Left ventricle myocardium inferior (tissue), 1 donor: ENCODE data around the gene CENPVL3. TPM values are rescaled to one million over a fixed set of nuclear protein-coding genes. Genes with fewer than 3 reads are reported as not detected.

Experiments used
- DNase-seq: peaks from one replicate; pipeline ENCODE4 v3.0.0-alpha.2; 2020
- H3K27ac ChIP-seq: fragments of 200-600 bp; replicated peaks from 2 replicates; pipeline ENCODE4 v1.8.0; 2021
- H3K27me3 ChIP-seq: fragments of 200-600 bp; 2 replicates; pipeline ENCODE4 v1.8.0; 2021; ENCODE audit warnings: low read depth
- H3K36me3 ChIP-seq: fragments of 200-600 bp; 2 replicates; pipeline ENCODE4 v1.8.0; 2021
- H3K4me1 ChIP-seq: fragments of 200-600 bp; 2 replicates; pipeline ENCODE4 v1.8.0; 2021
- H3K4me3 ChIP-seq: fragments of 200-600 bp; 2 replicates; pipeline ENCODE4 v1.8.0; 2021; ENCODE audit warnings: mild to moderate bottlenecking, moderate library complexity
- H3K9me3 ChIP-seq: fragments of 200-600 bp; replicated peaks from 2 replicates; pipeline ENCODE4 v1.8.0; 2021
- intact Hi-C: fragments of 100-400 bp; cut with micrococcal nuclease; formaldehyde crosslinking; loops from one replicate; pipeline ENCODE4 v1.11.0; 2022
- total RNA-seq: library from RNA; stranded (reverse); fragmentation: NEBNext Ultra II Directional; extraction: Animal tissue kit (Norgen Biotek cat#: 25700); gene quantifications from one replicate; pipeline ENCODE4 v1.2.1, GENCODE V29; 2021
- TF ChIP-seq, protein P1 (sequence below): fragments of 200-600 bp; IDR thresholded peaks from 2 replicates; pipeline ENCODE4 v1.8.0; 2021; ENCODE audit warnings: antibody characterized with exemption, mild to moderate bottlenecking, borderline replicate concordance
- donor health status: DM: no; HTN: yes; CAD: no; lungs with severe emphysema.

CENPVL3 gene
- total RNA-seq, 1 donor from 2014 or later: not detected

DNA sequence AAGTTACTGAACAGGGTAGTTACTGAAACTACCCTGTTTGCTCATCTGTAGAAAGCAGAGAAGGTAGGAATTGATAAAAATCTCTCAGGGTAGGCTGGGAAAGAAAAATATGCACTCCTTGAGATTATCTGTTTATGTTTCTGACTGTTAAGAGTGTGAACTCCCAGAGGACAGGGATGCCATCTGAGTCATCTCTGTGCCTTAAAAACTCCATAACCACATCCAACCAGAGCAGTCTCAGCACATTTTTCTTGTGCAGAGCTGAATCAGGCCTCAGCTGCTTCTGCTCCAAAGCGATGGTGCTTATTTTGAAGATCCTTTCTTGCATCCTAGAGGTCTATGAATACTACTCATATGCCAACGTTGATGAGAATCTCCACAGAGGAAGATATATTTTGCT, 9.9 kb downstream of the CENPVL3 start:
- Histone ChIP-seq H3K27me3 (peaks cover 15% of the 10 kb centered on the region), H3K9me3 (no peaks in the 10 kb centered on the region), H3K27ac (no peak overlapping the region), H3K36me3 (no peaks in the 10 kb centered on the region), H3K4me1 (no peaks in the 10 kb centered on the region), H3K4me3 (no peak overlapping the region)
- DNase-seq: no peak
- intact Hi-C loops: no loop called here
- TF ChIP-seq, protein P1, sequence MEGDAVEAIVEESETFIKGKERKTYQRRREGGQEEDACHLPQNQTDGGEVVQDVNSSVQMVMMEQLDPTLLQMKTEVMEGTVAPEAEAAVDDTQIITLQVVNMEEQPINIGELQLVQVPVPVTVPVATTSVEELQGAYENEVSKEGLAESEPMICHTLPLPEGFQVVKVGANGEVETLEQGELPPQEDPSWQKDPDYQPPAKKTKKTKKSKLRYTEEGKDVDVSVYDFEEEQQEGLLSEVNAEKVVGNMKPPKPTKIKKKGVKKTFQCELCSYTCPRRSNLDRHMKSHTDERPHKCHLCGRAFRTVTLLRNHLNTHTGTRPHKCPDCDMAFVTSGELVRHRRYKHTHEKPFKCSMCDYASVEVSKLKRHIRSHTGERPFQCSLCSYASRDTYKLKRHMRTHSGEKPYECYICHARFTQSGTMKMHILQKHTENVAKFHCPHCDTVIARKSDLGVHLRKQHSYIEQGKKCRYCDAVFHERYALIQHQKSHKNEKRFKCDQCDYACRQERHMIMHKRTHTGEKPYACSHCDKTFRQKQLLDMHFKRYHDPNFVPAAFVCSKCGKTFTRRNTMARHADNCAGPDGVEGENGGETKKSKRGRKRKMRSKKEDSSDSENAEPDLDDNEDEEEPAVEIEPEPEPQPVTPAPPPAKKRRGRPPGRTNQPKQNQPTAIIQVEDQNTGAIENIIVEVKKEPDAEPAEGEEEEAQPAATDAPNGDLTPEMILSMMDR: no peak

DNA sequence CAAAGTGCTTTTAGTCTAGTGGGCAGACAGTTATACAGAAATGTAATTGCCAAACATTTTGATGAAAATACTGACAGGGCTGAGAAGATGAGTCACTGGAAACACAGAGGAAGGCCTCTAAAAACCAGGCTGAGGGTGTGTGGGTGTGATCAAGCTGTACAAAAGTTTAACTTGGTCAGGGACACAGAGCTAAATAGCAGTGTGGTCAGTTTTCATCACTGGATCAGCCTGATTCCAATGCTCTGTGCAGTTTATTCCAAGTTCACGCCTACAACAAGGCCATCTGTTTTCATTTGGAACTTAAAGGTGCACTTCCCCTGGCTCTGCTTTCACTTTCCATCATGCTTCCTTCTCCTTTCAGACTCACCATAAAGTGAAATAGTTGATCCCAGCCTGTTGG, 10.6 kb downstream of the CENPVL3 start:
- H3K4me1 ChIP-seq: no peaks in the 10 kb centered on the region
- H3K27me3 ChIP-seq: peaks cover 11% of the 10 kb centered on the region
- no peak overlapping the region for H3K27ac ChIP-seq
- no peak for DNase-seq
- H3K4me3 ChIP-seq: no peak overlapping the region
- H3K36me3 ChIP-seq: no peaks in the 10 kb centered on the region
- H3K9me3 ChIP-seq: no peaks in the 10 kb centered on the region
- TF ChIP-seq, protein P1: no peak
- intact Hi-C loops: no loop called here

DNA sequence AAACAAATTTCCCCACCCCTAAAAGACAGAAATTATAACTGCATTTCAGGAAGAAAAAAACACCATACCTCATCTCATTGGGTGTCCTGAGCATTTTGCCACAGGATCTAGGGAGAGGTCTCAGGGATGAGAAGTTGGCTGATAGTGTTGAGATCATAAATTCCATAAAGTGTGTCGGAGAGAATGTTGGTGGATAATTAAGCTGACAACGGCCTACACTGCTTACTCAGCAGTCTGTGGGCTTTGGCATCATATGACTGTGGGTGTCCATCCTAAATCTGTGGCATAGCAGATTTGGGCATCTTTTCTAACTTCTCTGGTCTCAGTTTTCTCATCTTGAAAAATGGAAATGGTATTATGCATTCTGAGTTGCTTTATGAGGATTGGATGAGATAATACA, 12.3 kb downstream of the CENPVL3 start:
- TF ChIP-seq, protein P1: no peak
- H3K4me1 ChIP-seq: no peaks in the 10 kb centered on the region
- H3K27me3 ChIP-seq: no peaks in the 10 kb centered on the region
- no peak for DNase-seq
- intact Hi-C loops: no loop called here
- H3K36me3 ChIP-seq: no peaks in the 10 kb centered on the region
- no peaks in the 10 kb centered on the region for H3K9me3 ChIP-seq
- no peak overlapping the region for H3K4me3 ChIP-seq
- H3K27ac ChIP-seq: no peak overlapping the region

DNA sequence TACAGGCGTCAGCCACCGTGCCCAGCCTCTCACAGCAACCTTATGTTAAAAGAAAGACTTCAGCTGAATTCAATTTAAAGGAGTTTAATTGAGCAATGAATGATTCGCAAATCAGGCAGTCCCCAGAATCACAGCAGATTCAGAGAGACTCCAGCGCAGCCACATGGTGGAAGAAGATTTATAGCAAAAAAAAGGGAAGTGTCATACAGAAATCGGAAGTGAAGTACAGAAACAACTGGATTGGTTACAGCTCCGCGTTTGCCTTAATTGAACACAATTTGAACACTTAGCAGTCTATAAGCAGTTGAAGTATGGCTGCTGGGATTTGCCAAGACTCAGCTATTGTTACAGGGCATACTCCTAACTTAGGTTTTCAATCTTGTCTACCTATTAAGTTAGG, 19.8 kb downstream of the CENPVL3 start:
- H3K9me3 ChIP-seq: no peaks in the 10 kb centered on the region
- no peaks in the 10 kb centered on the region for H3K36me3 ChIP-seq
- H3K27ac ChIP-seq: no peak overlapping the region
- TF ChIP-seq, protein P1: no peak
- intact Hi-C loops: no loop called here
- H3K4me3 ChIP-seq: no peak overlapping the region
- DNase-seq: no peak
- no peaks in the 10 kb centered on the region for H3K4me1 ChIP-seq
- peaks cover 6% of the 10 kb centered on the region for H3K27me3 ChIP-seq

DNA sequence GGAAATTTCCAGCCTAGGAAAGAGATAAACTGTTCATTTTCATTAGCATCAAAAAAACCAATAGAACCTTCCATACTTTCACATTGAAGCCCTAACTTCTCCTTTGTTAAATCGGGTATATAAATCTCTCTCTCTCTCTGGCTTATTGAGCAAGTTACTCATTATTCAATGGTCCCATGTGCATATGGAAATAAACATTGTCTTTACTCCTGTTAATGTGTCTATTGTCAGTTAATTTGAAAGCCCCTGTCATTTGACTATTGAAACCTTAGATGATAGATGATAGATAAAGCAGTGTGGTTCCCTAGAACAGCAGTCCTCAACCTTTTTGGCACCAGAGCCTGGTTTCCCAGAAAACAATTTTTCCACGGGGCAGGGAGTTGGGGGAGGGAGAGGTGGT, 46.8 kb downstream of the CENPVL3 start:
- TF ChIP-seq, protein P1: no peak
- no peak for DNase-seq
- Histone ChIP-seq H3K27me3 (no peaks in the 10 kb centered on the region), H3K27ac (no peak overlapping the region), H3K36me3 (no peaks in the 10 kb centered on the region), H3K4me1 (no peaks in the 10 kb centered on the region), H3K4me3 (no peak overlapping the region), H3K9me3 (no peaks in the 10 kb centered on the region)
- intact Hi-C loops: no loop called here

DNA sequence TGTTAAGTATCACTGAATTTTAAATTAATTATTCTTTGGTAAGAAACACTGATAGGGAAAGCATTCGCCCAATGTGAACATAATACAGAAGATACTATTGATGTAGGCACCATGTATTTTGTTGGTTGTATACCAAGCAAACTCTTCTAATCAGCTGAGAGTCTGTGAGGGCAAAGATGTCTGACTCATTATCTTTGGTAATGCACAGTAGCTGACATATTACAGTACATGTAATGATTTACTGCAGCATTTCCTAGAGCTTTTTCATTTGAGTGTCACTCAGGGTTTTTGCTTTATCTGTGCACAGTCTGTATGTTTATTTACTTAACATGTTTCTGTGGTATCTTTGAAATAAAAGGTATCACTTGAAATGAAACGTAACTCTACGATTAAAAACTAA, 49.2 kb downstream of the CENPVL3 start:
- Histone ChIP-seq H3K27me3 (no peaks in the 10 kb centered on the region), H3K4me1 (no peaks in the 10 kb centered on the region), H3K4me3 (no peak overlapping the region), H3K9me3 (no peaks in the 10 kb centered on the region), H3K36me3 (no peaks in the 10 kb centered on the region), H3K27ac (no peak overlapping the region)
- TF ChIP-seq, protein P1: no peak
- intact Hi-C loops: no loop called here
- no peak for DNase-seq
